GM18951 (cell line): ENCODE measurements around the gene PRKAR1B.

Source experiments
- POLR2A ChIP-seq: IDR thresholded peaks from 4 replicates; pipeline ENCODE4 v1.6.1; 2011; ENCODE audit warnings: mild to moderate bottlenecking; ENCODE audit not compliant: insufficient read length, insufficient read depth; ENCODE audit errors: extremely low read depth
- in situ Hi-C: fragments of 300-500 bp; cut with MboI; formaldehyde crosslinking; loops from one replicate; pipeline ENCODE4 v1.12.0; 2022; ENCODE audit warnings: low sequenced_read_pairs, mixed read lengths, inconsistent platforms; ENCODE audit not compliant: unreplicated experiment

PRKAR1B gene

GRCh38 chr7:575425-576366, 151.4 kb downstream of the PRKAR1B start:
- in situ Hi-C loops = no loop called here
- TF ChIP-seq POLR2A = no peak

GRCh38 chr7:574661-575395, 152.3 kb downstream of the PRKAR1B start:
- TF ChIP-seq POLR2A = no peak
- in situ Hi-C loops = no loop called here

- no peak for TF ChIP-seq POLR2A
These were observed 153.1 kb downstream of the PRKAR1B start for GRCh38 chr7:573933-574381.

GRCh38 chr7:573269-573932, 153.7 kb downstream of the PRKAR1B start:
- TF ChIP-seq POLR2A = no peak
- in situ Hi-C loops = no loop called here

More at GRCh38 chr7:573933-574381, 153.1 kb downstream of the PRKAR1B start:
- in situ Hi-C loops = no loop called here

GRCh38 chr7:572416-573268, 154.4 kb downstream of the PRKAR1B start:
- TF ChIP-seq POLR2A = no peak
- in situ Hi-C loops = no loop called here

GRCh38 chr7:571718-572415, 155.2 kb downstream of the PRKAR1B start:
- in situ Hi-C loops = no loop called here
- TF ChIP-seq POLR2A = no peak

- TF ChIP-seq POLR2A = no peak
- in situ Hi-C loops = no loop called here
These were observed 155.9 kb downstream of the PRKAR1B start for GRCh38 chr7:571096-571717.

- no peak for TF ChIP-seq POLR2A
- in situ Hi-C loops = no loop called here
These were observed 156.3 kb downstream of the PRKAR1B start for GRCh38 chr7:570801-571070.

- TF ChIP-seq POLR2A = no peak
- in situ Hi-C loops = no loop called here
These were observed 156.9 kb downstream of the PRKAR1B start for GRCh38 chr7:569996-570800.

- in situ Hi-C loops = no loop called here
- no peak for TF ChIP-seq POLR2A
These were observed 157.8 kb downstream of the PRKAR1B start for GRCh38 chr7:569071-569855.
